H1 (cell line): ENCODE results near the gene AMMECR1L. TPM values are rescaled to one million over a fixed set of nuclear protein-coding genes. Genes with fewer than 3 reads are reported as not detected.

Experiments
- CTCF ChIA-PET: fragments of 300-600 bp; sonication (Branson Sonifier 250); formaldehyde crosslinking; loops from one replicate; lab custom pipeline; 2021; ENCODE audit not compliant: partially characterized antibody; lab: Charles Lee
- POLR2A ChIA-PET: fragments of 300-600 bp; sonication (Branson Sonifier 250); formaldehyde crosslinking; loops from one replicate; lab custom pipeline; 2021; ENCODE audit warnings: inconsistent platforms; ENCODE audit not compliant: partially characterized antibody; lab: Charles Lee
- DNase-seq, 2 experiments: peaks; one replicate each; pipeline versions ENCODE4 v3.0.0 to v3.0.0-alpha.2; 2010 to 2022; ENCODE audit warnings: low spot score in 2 of 2, low read depth in 1 of 2, mixed read lengths in 1 of 2
- FAIRE-seq: peaks from 2 replicates; lab custom pipeline; 2011; peaks lifted over from hg19 to GRCh38; lab: Jason Lieb, UNC
- H2AFZ ChIP-seq: 2 replicates; pipeline ENCODE4 v1.8.1; 2012; ENCODE audit warnings: low read length, inconsistent platforms
- H2AK5ac ChIP-seq: 2 replicates; pipeline ENCODE4 v1.6.1; 2013; ENCODE audit warnings: low read depth, low read length
- H2BK120ac ChIP-seq: replicated peaks from 2 replicates; pipeline ENCODE3; 2013; ENCODE audit warnings: low read depth, low read length, inconsistent platforms
- H2BK12ac ChIP-seq: 2 replicates; pipeline ENCODE4 v1.6.1; 2013; ENCODE audit warnings: low read depth, low read length
- H2BK15ac ChIP-seq: 2 replicates; pipeline ENCODE4 v1.6.1; 2013; ENCODE audit warnings: low read length
- H2BK20ac ChIP-seq: 2 replicates; pipeline ENCODE4 v1.6.1; 2013; ENCODE audit warnings: low read length
- H2BK5ac ChIP-seq: 2 replicates; pipeline ENCODE4 v1.6.1; 2013; ENCODE audit warnings: low read depth, low read length
- H3K14ac ChIP-seq: 2 replicates; pipeline ENCODE4 v1.6.1; 2013; ENCODE audit warnings: inconsistent platforms; ENCODE audit not compliant: insufficient read length
- H3K18ac ChIP-seq: 2 replicates; pipeline ENCODE4 v1.6.1; 2013; ENCODE audit warnings: low read length; ENCODE audit errors: extremely low read depth
- H3K23ac ChIP-seq: 2 replicates; pipeline ENCODE4 v1.6.1; 2013; ENCODE audit warnings: inconsistent platforms; ENCODE audit not compliant: insufficient read length
- H3K23me2 ChIP-seq: 2 replicates; pipeline ENCODE4 v1.6.1; 2013; ENCODE audit warnings: low read depth, low read length
- H3K27ac ChIP-seq: 2 replicates; pipeline ENCODE4 v1.6.1; 2011; ENCODE audit warnings: low read depth, low read length, inconsistent platforms
- H3K27me3 ChIP-seq, 4 experiments: replicated peaks in 1 of 4; 1 replicate in 1 of 4; 2 replicates in 3 of 4; pipeline versions ENCODE4 v1.6.1 to v1.8.1; 2011 to 2013; ENCODE audit warnings: low read length in 3 of 4, mild to moderate bottlenecking in 3 of 4, inconsistent platforms in 2 of 4, mixed read lengths in 2 of 4, moderate library complexity in 1 of 4; ENCODE audit not compliant: control insufficient read depth in 3 of 4, insufficient read depth in 3 of 4; ENCODE audit errors: extremely low read depth in 1 of 4
- H3K36me3 ChIP-seq, 4 experiments: 2 replicates each; pipeline versions ENCODE4 v1.6.1 to v1.8.1; 2011 to 2013; ENCODE audit warnings: mild to moderate bottlenecking in 4 of 4, low read length in 3 of 4, moderate library complexity in 2 of 4, control low read depth in 1 of 4, inconsistent platforms in 1 of 4; ENCODE audit not compliant: insufficient read depth in 4 of 4, control insufficient read depth in 2 of 4
- H3K4ac ChIP-seq: replicated peaks from 2 replicates; pipeline ENCODE3; 2013; ENCODE audit warnings: low read length, low read depth, mixed read lengths, inconsistent platforms; ENCODE audit not compliant: insufficient read length
- H3K4me1 ChIP-seq, 4 experiments: replicated peaks in 1 of 4; 1 replicate in 1 of 4; 2 replicates in 3 of 4; pipeline versions ENCODE4 v1.6.1 to v1.8.1; 2011 to 2013; ENCODE audit warnings: low read length in 3 of 4, inconsistent platforms in 2 of 4, mixed read lengths in 1 of 4; ENCODE audit not compliant: insufficient read depth in 4 of 4, control insufficient read depth in 3 of 4
- H3K4me2 ChIP-seq, 2 experiments: 2 replicates each; pipeline versions ENCODE4 v1.6.1 to v1.8.1; 2011 to 2013; ENCODE audit warnings: low read depth in 2 of 2, low read length in 2 of 2, control low read depth in 1 of 2, inconsistent platforms in 1 of 2, mild to moderate bottlenecking in 1 of 2; ENCODE audit not compliant: insufficient read depth in 1 of 2
- H3K4me3 ChIP-seq, 4 experiments: fragments of 200-600, 300-600 bp in 1 of 4; sonication (generic), shearing (Covaris generic), sonication (Bioruptor Twin) in 1 of 4; 2 replicates each; pipeline versions ENCODE4 v1.5.1 to v1.8.1; 2011 to 2016; ENCODE audit warnings: low read length in 4 of 4, low read depth in 3 of 4, control low read depth in 2 of 4, inconsistent platforms in 2 of 4, mild to moderate bottlenecking in 2 of 4, mixed read lengths in 1 of 4, moderate library complexity in 1 of 4; ENCODE audit not compliant: insufficient read depth in 2 of 4; ENCODE audit errors: extremely low read depth in 1 of 4
- H3K56ac ChIP-seq: replicated peaks from 2 replicates; pipeline ENCODE3; 2013; ENCODE audit warnings: low read depth, mild to moderate bottlenecking, mixed read lengths, low read length, inconsistent platforms; ENCODE audit not compliant: insufficient read length
- H3K79me1 ChIP-seq: 2 replicates; pipeline ENCODE4 v1.6.1; 2013; ENCODE audit warnings: low read depth, low read length, control low read depth
- H3K79me2 ChIP-seq, 2 experiments: 2 replicates each; pipeline versions ENCODE4 v1.6.1 to v1.8.1; 2012 to 2013; ENCODE audit warnings: low read length in 2 of 2, mild to moderate bottlenecking in 2 of 2, inconsistent platforms in 1 of 2; ENCODE audit not compliant: insufficient read depth in 2 of 2, control insufficient read depth in 1 of 2
- H3K9ac ChIP-seq, 4 experiments: replicated peaks in 1 of 4; 1 replicate in 1 of 4; 2 replicates in 3 of 4; pipeline versions ENCODE4 v1.6.1 to v1.8.1; 2011 to 2013; ENCODE audit warnings: low read depth in 3 of 4, low read length in 3 of 4, control low read depth in 2 of 4, mild to moderate bottlenecking in 2 of 4, moderate library complexity in 2 of 4, inconsistent platforms in 1 of 4; ENCODE audit errors: extremely low read depth in 1 of 4
- H3K9me3 ChIP-seq, 2 experiments: 2 replicates each; pipeline versions ENCODE4 v1.6.1 to v1.8.1; 2012 to 2013; ENCODE audit warnings: mild to moderate bottlenecking in 2 of 2, moderate library complexity in 2 of 2, control low read depth in 1 of 2, inconsistent platforms in 1 of 2, low read depth in 1 of 2, low read length in 1 of 2, mixed read lengths in 1 of 2; ENCODE audit not compliant: insufficient read depth in 2 of 2
- H4K20me1 ChIP-seq, 2 experiments: replicated peaks in 1 of 2; 2 replicates each; pipeline versions ENCODE3 to v1.8.1; 2011 to 2013; ENCODE audit warnings: inconsistent platforms in 2 of 2, low read length in 2 of 2, mild to moderate bottlenecking in 1 of 2; ENCODE audit not compliant: insufficient read depth in 2 of 2, control insufficient read depth in 1 of 2
- H4K5ac ChIP-seq: 2 replicates; pipeline ENCODE4 v1.6.1; 2013; ENCODE audit warnings: low read length, low read depth, mixed read lengths, inconsistent platforms; ENCODE audit not compliant: insufficient read length
- H4K8ac ChIP-seq: 2 replicates; pipeline ENCODE4 v1.8.0; 2013; ENCODE audit warnings: mild to moderate bottlenecking, moderate library complexity, low read length, inconsistent platforms; ENCODE audit not compliant: insufficient read depth; ENCODE audit errors: extremely low read depth
- H4K91ac ChIP-seq: replicated peaks from 2 replicates; pipeline ENCODE3; 2013; ENCODE audit warnings: low read length, mixed read lengths, inconsistent platforms; ENCODE audit not compliant: insufficient read length
- BCL11A ChIP-seq, 2 experiments: IDR thresholded peaks; one replicate each; pipeline ENCODE4 v1.6.1; 2011; ENCODE audit warnings: low read depth in 2 of 2, low read length in 2 of 2, mild to moderate bottlenecking in 2 of 2
- JUND ChIP-seq: IDR thresholded peaks from 2 replicates; pipeline ENCODE4 v1.6.1; 2011; ENCODE audit warnings: mild to moderate bottlenecking, improper control_type of control experiment, low read length
- POLR2A ChIP-seq, 2 experiments: IDR thresholded peaks; 1 replicate in 1 of 2; 2 replicates in 1 of 2; pipeline ENCODE4 v1.6.1; 2011; ENCODE audit warnings: low read depth in 2 of 2, low read length in 2 of 2, mild to moderate bottlenecking in 2 of 2; ENCODE audit errors: control extremely low read depth in 1 of 2
- POLR2AphosphoS5 ChIP-seq: IDR thresholded peaks from 2 replicates; pipeline ENCODE4 v1.6.1; 2011; ENCODE audit warnings: low read depth, low read length
- SIN3A ChIP-seq, 2 experiments: IDR thresholded peaks in 1 of 2; conservative IDR thresholded peaks in 1 of 2; 2 replicates each; pipeline ENCODE4 v1.6.1; 2011 to 2012; ENCODE audit warnings: low read length in 2 of 2, improper control_type of control experiment in 1 of 2, low read depth in 1 of 2, mild to moderate bottlenecking in 1 of 2
- SIRT6 ChIP-seq: IDR thresholded peaks from one replicate; pipeline ENCODE4 v1.7.1; 2012; ENCODE audit warnings: low read length, inconsistent platforms
- SP1 ChIP-seq: IDR thresholded peaks from 2 replicates; pipeline ENCODE4 v1.6.1; 2011; ENCODE audit warnings: low read depth, low read length
- SUZ12 ChIP-seq: fragments of 200-600 bp; sonication (generic); IDR thresholded peaks from 2 replicates; pipeline ENCODE4 v1.6.1; 2012; ENCODE audit warnings: mild to moderate bottlenecking, inconsistent platforms, low read length, moderate library complexity, mixed read lengths
- YY1 ChIP-seq: IDR thresholded peaks from 2 replicates; pipeline ENCODE4 v1.6.1; 2011; ENCODE audit warnings: low read depth, mild to moderate bottlenecking, low read length
- WGBS, 2 experiments: shearing (Covaris generic) in 1 of 2; methylation state at CpG; one replicate each; pipeline versions ENCODE4 v1.1.6 to v1.1.7; 2013 to 2015; ENCODE audit warnings: low lambda C conversion rate in 2 of 2, mixed read lengths in 2 of 2, inconsistent platforms in 1 of 2, low coverage in 1 of 2, missing lambda C conversion rate in 1 of 2; ENCODE audit not compliant: insufficient replicate concordance in 2 of 2, insufficient coverage in 1 of 2, insufficient read length in 1 of 2; ENCODE audit errors: extremely low coverage in 1 of 2, missing lambda C conversion rate in 1 of 2; 5-methylcytosine and 5-hydroxymethylcytosine counted together
- polyA plus RNA-seq, 7 experiments: library from polyadenylated mRNA; depleted of rRNA in 3 of 7; stranded (reverse) in 5 of 7; unstranded in 2 of 7; fragments of >200 nt in 5 of 7; fragments of 200-250 nt in 2 of 7; gene quantifications; 1 replicate in 5 of 7; 2 replicates in 1 of 7; 4 replicates in 1 of 7; pipeline versions ENCODE4 v1.2.1 to v1.2.3, GENCODE V29; 2011 to 2013; ENCODE audit warnings: missing spikeins in 2 of 7, mixed read lengths in 2 of 7
- total RNA-seq: library from RNA; stranded (reverse); fragmentation: NEBNext Ultra II Directional; extraction: Animal tissue kit (Norgen Biotek cat#: 25700); gene quantifications from 2 replicates; pipeline ENCODE4 v1.2.1, GENCODE V29; 2021

The AMMECR1L gene
- total and polyA plus RNA-seq, 2 of the 8 experiments (the other 6 are each of a cell fraction or from before 2014, with no cell fraction given), result 10.1 to 18.8 TPM

GRCh38 chr2:127844973-127845372, 40.8 kb downstream of the AMMECR1L start:
- H2BK12ac ChIP-seq, result no peak overlapping the region
- H4K91ac ChIP-seq, result no peak overlapping the region
- H3K23ac ChIP-seq, result no peak overlapping the region
- H2AFZ ChIP-seq, result no peak overlapping the region
- ChIA-PET POLR2A (interaction anchor here (0.7 to 1.7 kb wide), 2 partner anchors 13 to 15 kb away, joined by 3 to 5 read pairs; partner anchors contain the start of gene POLR2D), CTCF (interaction anchor here (0.6 to 1.1 kb wide), 4 partner anchors 8 to 194 kb away, joined by 3 to 5 read pairs (median 3); no protein-coding TSS in a partner anchor)
- H3K9ac ChIP-seq, result no peak overlapping the region
- no peak overlapping the region for H3K27ac ChIP-seq
- no peaks in the 10 kb centered on the region for H3K23me2 ChIP-seq
- FAIRE-seq (no peak), DNase-seq (no peak)
- no peak overlapping the region for H2BK20ac ChIP-seq
- no peak overlapping the region for H3K4me3 ChIP-seq
- no peaks in the 10 kb centered on the region for H3K27me3 ChIP-seq
- H2BK5ac ChIP-seq, result no peak overlapping the region
- no peaks in the 10 kb centered on the region; a peak in 1 of 4 replicates for H3K9me3 ChIP-seq
- no peak overlapping the region for H3K14ac ChIP-seq
- H3K36me3 ChIP-seq, result peaks cover 4 to 49% (median 29%) of the 10 kb centered on the region in 4 experiments
- no peak overlapping the region for H4K8ac ChIP-seq
- H2BK15ac ChIP-seq, result no peak overlapping the region
- no peak overlapping the region for H4K5ac ChIP-seq
- no peaks in the 10 kb centered on the region; the same call in 1 of the 2 replicates for H3K79me1 ChIP-seq
- H3K4ac ChIP-seq, result no peak overlapping the region
- H3K79me2 ChIP-seq, result no peaks in the 10 kb centered on the region; a peak in 1 of 4 replicates
- H2AK5ac ChIP-seq, result no peak overlapping the region
- H3K18ac ChIP-seq, result no peak overlapping the region
- WGBS, 2 experiments, result 89% methylated on average over 4 of the region's 4 CpGs; no CpG with 5 or more reads in 1 of the 2 experiments
- no peak overlapping the region for H3K4me2 ChIP-seq
- H3K56ac ChIP-seq, result no peak overlapping the region
- TF ChIP-seq SUZ12 (no peak), JUND (no peak), POLR2A (IDR thresholded peaks at IDR 0.05; ENCODE audit: control extremely low read depth in 1 of 2, low read depth in 2 of 2, low read length in 2 of 2) (no peak), POLR2AphosphoS5 (no peak), BCL11A (IDR thresholded peaks at IDR 0.05; ENCODE audit: low read depth in 2 of 2, low read length in 2 of 2) (no peak), SP1 (no peak), YY1 (no peak), SIN3A (conservative IDR thresholded peaks at IDR 0.05 in 1 of 2, IDR thresholded peaks at IDR 0.05 in 1 of 2; ENCODE audit: low read depth in 1 of 2, low read length in 2 of 2) (no peak), SIRT6 (no peak)
- no peaks in the 10 kb centered on the region; a peak in 1 of 7 replicates for H3K4me1 ChIP-seq
- H4K20me1 ChIP-seq, result peaks cover 3 to 6% of the 10 kb centered on the region in 2 experiments
- no peak overlapping the region for H2BK120ac ChIP-seq
